NCI-H2196 treated with DMSO at 0.1 percent for 48 hours (cell line): ENCODE measurements around the gene TATDN3.
A peak's percentile ranks its signal among the peaks of the same experiment; 100 is the strongest.
"Not testable (repeated sequence)": the region's sequence is repeated elsewhere in the genome, so short reads cannot be mapped to it uniquely, and the experiment has no call there.

Experiments used
- DNase-seq: peaks from one replicate; lab custom pipeline; 2025; ENCODE audit not compliant: unreplicated experiment; lab: John Stamatoyannopoulos, UW

Gene TATDN3

GRCh38 chr1:212791676-212792395 lies at the start of gene TATDN3, which contains the start of gene NSL1:
TSS of gene TATDN3 (plus strand) at chr1:212791894. CDS start at chr1:212791922, 28 bp downstream.
TSS of gene NSL1 (minus strand) at chr1:212791777. CDS start at chr1:212791763, 14 bp downstream.
- DNase-seq, result peak; percentile 65

- no peak for DNase-seq
Measured at GRCh38 chr1:212743901-212744475, 47.7 kb upstream of the TATDN3 start.

GRCh38 chr1:212745303-212745702 lies 46.4 kb upstream of the TATDN3 start:
- no peak for DNase-seq

GRCh38 chr1:212746546-212746945 lies 45.1 kb upstream of the TATDN3 start:
- no peak for DNase-seq

GRCh38 chr1:212749821-212750535 lies 41.7 kb upstream of the TATDN3 start:
- DNase-seq, result peak; percentile 49

- DNase-seq, result no peak
Measured at GRCh38 chr1:212752252-212752933, 39.3 kb upstream of the TATDN3 start.

- no peak for DNase-seq
Measured at GRCh38 chr1:212752934-212753497, 38.7 kb upstream of the TATDN3 start.

GRCh38 chr1:212753749-212754148 lies 37.9 kb upstream of the TATDN3 start:
- no peak for DNase-seq

- DNase-seq, result no peak
Measured at GRCh38 chr1:212754193-212754592, 37.5 kb upstream of the TATDN3 start.

- no peak for DNase-seq
Measured at GRCh38 chr1:212754680-212755079, 37.0 kb upstream of the TATDN3 start.

GRCh38 chr1:212759683-212760082 lies 32.0 kb upstream of the TATDN3 start:
- no peak for DNase-seq

- no peak for DNase-seq
Measured at GRCh38 chr1:212760126-212760823, 31.4 kb upstream of the TATDN3 start.

GRCh38 chr1:212762234-212762633 lies 29.5 kb upstream of the TATDN3 start:
- no peak for DNase-seq

GRCh38 chr1:212762839-212763238 lies 28.9 kb upstream of the TATDN3 start:
- no peak for DNase-seq

GRCh38 chr1:212764718-212765281 lies 26.9 kb upstream of the TATDN3 start:
- not testable (repeated sequence) for DNase-seq

GRCh38 chr1:212766825-212767224 lies 24.9 kb upstream of the TATDN3 start:
- not testable (repeated sequence) for DNase-seq

GRCh38 chr1:212769459-212770167 lies 22.1 kb upstream of the TATDN3 start:
- no peak for DNase-seq

- no peak for DNase-seq
Measured at GRCh38 chr1:212771341-212771740, 20.4 kb upstream of the TATDN3 start.

- no peak for DNase-seq
Measured at GRCh38 chr1:212773011-212773410, 18.7 kb upstream of the TATDN3 start.
